CD14-positive monocyte (primary cell): Measurements from ENCODE around the gene CHCHD6. TPM values are rescaled to one million over a fixed set of nuclear protein-coding genes. Genes with fewer than 3 reads are reported as not detected.

Source experiments
- DNase-seq, 3 donors: peaks; one replicate each; pipeline ENCODE4 v3.0.0-alpha.2; 2011 to 2022
- H2AFZ ChIP-seq: 2 replicates; pipeline ENCODE4 v1.6.0; 2012; ENCODE audit warnings: mild to moderate bottlenecking, low read depth, low read length, inconsistent platforms; ENCODE audit not compliant: insufficient read depth, poor library complexity, severe bottlenecking
- H3K27ac ChIP-seq, 2 donors: 1 replicate in 1 of 2; 2 replicates in 1 of 2; pipeline ENCODE4 v1.5.1; 2012 to 2013; ENCODE audit warnings: low read length in 2 of 2, control low read depth in 1 of 2, inconsistent platforms in 1 of 2, low read depth in 1 of 2, mild to moderate bottlenecking in 1 of 2
- H3K27me3 ChIP-seq, 2 donors: one replicate each; pipeline versions ENCODE4 v1.6.0 to v1.6.1; 2011 to 2013; ENCODE audit warnings: low read length in 2 of 2; ENCODE audit not compliant: control insufficient read depth in 2 of 2, insufficient read depth in 2 of 2
- H3K36me3 ChIP-seq, 2 donors: replicated peaks in 1 of 2; 1 replicate in 1 of 2; 2 replicates in 1 of 2; pipeline versions ENCODE4 v1.5.1 to v1.6.1; 2012 to 2013; ENCODE audit warnings: low read length in 2 of 2, control low read depth in 1 of 2, inconsistent platforms in 1 of 2, mild to moderate bottlenecking in 1 of 2; ENCODE audit not compliant: insufficient read depth in 2 of 2, control insufficient read depth in 1 of 2
- H3K4me1 ChIP-seq, 2 donors: 1 replicate in 1 of 2; 2 replicates in 1 of 2; pipeline versions ENCODE4 v1.5.1 to v1.6.1; 2012 to 2013; ENCODE audit warnings: low read length in 2 of 2, control low read depth in 1 of 2, inconsistent platforms in 1 of 2, mild to moderate bottlenecking in 1 of 2, moderate library complexity in 1 of 2; ENCODE audit not compliant: insufficient read depth in 2 of 2, control insufficient read depth in 1 of 2
- H3K4me2 ChIP-seq: replicated peaks from 2 replicates; pipeline ENCODE3; 2012; ENCODE audit warnings: low read length, moderate library complexity, mild to moderate bottlenecking; ENCODE audit not compliant: poor library complexity, severe bottlenecking; ENCODE audit errors: extremely low read depth
- H3K4me3 ChIP-seq, 3 experiments: fragments of 200-600 bp in 1 of 3; sonication (generic) in 1 of 3; replicated peaks in 1 of 3; 1 replicate in 2 of 3; 2 replicates in 1 of 3; pipeline ENCODE4 v1.5.1; 2011 to 2013; ENCODE audit warnings: low read length in 3 of 3, mild to moderate bottlenecking in 3 of 3, control low read depth in 2 of 3, low read depth in 2 of 3, inconsistent platforms in 1 of 3, moderate library complexity in 1 of 3
- H3K79me2 ChIP-seq: 2 replicates; pipeline ENCODE4 v1.6.0; 2012; ENCODE audit warnings: mild to moderate bottlenecking, control low read depth, inconsistent platforms, low read length, moderate library complexity; ENCODE audit not compliant: insufficient read depth
- H3K9ac ChIP-seq: 2 replicates; pipeline ENCODE4 v1.6.0; 2017; ENCODE audit warnings: low read length, mild to moderate bottlenecking; ENCODE audit not compliant: insufficient read depth, poor library complexity, severe bottlenecking
- H3K9me3 ChIP-seq, 2 donors: replicated peaks in 1 of 2; 1 replicate in 1 of 2; 2 replicates in 1 of 2; pipeline versions ENCODE4 v1.5.1 to v1.6.1; 2012 to 2013; ENCODE audit warnings: low read length in 2 of 2, control low read depth in 1 of 2; ENCODE audit not compliant: control insufficient read depth in 1 of 2, insufficient read depth in 1 of 2
- H4K20me1 ChIP-seq: 2 replicates; pipeline ENCODE4 v1.6.0; 2012; ENCODE audit warnings: mild to moderate bottlenecking, low read length, control low read depth, moderate library complexity; ENCODE audit not compliant: insufficient read depth
- H3K27ac Mint-ChIP-seq, 7 donors: one replicate each; pipeline ENCODE4 v1.8.0; 2020; ENCODE audit warnings: mild to moderate bottlenecking in 7 of 7, mixed read lengths in 7 of 7, moderate library complexity in 6 of 7, inconsistent platforms in 2 of 7
- H3K27me3 Mint-ChIP-seq, 3 donors: one replicate each; pipeline ENCODE4 v1.8.0; 2021 to 2022; ENCODE audit warnings: low read depth in 3 of 3, mild to moderate bottlenecking in 3 of 3, mixed read lengths in 3 of 3, moderate library complexity in 3 of 3, inconsistent platforms in 1 of 3
- H3K36me3 Mint-ChIP-seq, 2 donors: one replicate each; pipeline ENCODE4 v1.8.0; 2020; ENCODE audit warnings: mixed read lengths in 2 of 2, inconsistent platforms in 1 of 2, mild to moderate bottlenecking in 1 of 2
- H3K4me1 Mint-ChIP-seq: one replicate; pipeline ENCODE4 v1.8.0; 2020; ENCODE audit warnings: mild to moderate bottlenecking, mixed read lengths
- H3K4me3 Mint-ChIP-seq, 2 donors: one replicate each; pipeline ENCODE4 v1.8.0; 2020; ENCODE audit warnings: mild to moderate bottlenecking in 2 of 2, mixed read lengths in 2 of 2, moderate library complexity in 1 of 2
- H3K9me3 Mint-ChIP-seq, 7 donors: one replicate each; pipeline ENCODE4 v1.8.0; 2020 to 2022; ENCODE audit warnings: mixed read lengths in 7 of 7, mild to moderate bottlenecking in 6 of 7, moderate library complexity in 6 of 7, inconsistent platforms in 2 of 7
- WGBS: methylation state at CpG from one replicate; pipeline ENCODE4 v1.1.5; 2013; ENCODE audit warnings: missing lambda C conversion rate; ENCODE audit not compliant: insufficient coverage; 5-methylcytosine and 5-hydroxymethylcytosine counted together
- intact Hi-C, 2 donors: fragments of 100-400 bp; cut with micrococcal nuclease; formaldehyde crosslinking; loops; one replicate each; pipeline versions ENCODE4 v1.15.0 to v1.15.1; 2023
- polyA plus RNA-seq, 3 donors: library from polyadenylated mRNA; depleted of rRNA in 1 of 3; unstranded in 2 of 3; stranded (reverse) in 1 of 3; fragments of 300-500 nt in 2 of 3; fragments of >200 nt in 1 of 3; fragmentation: Illumina TruSeq in 2 of 3; gene quantifications; 1 replicate in 2 of 3; 2 replicates in 1 of 3; pipeline ENCODE4 v1.2.3, GENCODE V29; 2012 to 2021
- TF ChIP-seq, protein P1 (sequence below): fragments of 200-600 bp; IDR thresholded peaks from one replicate; pipeline ENCODE4 v1.8.0; 2022; ENCODE audit warnings: antibody characterized with exemption, mild to moderate bottlenecking

Gene CHCHD6
- polyA plus RNA-seq, 3 donors = 1.1 to 1.8 (median 1.8) TPM

DNA sequence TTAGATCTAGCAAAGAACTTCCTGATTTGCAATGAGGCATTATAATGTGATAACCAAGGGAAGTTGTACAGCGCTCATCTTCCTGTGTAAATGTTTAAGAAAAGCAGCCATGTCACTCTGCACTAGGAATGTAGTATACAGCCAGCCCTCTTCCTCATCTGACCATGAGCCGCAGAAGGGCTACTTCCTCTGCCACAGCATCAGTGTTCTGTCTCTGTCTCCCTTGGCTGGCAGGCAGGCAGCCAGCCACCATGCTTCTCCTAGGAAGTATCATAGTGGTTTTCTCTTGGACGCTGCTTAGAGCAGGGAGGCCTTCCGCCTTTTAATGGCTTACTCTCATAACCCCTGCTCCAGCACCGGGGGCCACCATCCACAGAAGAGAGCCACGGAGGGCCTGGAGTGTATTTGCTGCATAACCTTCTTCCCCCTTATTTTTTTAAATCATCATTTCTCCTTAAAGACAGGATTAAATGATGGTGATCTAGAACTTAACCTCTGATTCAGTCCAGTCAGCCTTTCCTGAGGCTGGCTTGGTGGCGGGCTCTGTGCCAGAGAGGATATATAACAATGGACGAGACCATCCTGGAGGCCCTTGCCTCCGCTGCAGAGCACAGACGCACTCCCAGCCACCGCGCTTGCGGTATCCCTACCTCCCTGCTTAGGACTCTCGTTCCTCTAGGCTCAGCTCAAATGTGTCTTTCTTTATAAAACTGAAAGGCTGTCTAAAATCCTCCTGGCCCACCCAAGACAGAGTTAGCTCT is 221.6 kb downstream of the CHCHD6 start:
- TF ChIP-seq, protein P1, sequence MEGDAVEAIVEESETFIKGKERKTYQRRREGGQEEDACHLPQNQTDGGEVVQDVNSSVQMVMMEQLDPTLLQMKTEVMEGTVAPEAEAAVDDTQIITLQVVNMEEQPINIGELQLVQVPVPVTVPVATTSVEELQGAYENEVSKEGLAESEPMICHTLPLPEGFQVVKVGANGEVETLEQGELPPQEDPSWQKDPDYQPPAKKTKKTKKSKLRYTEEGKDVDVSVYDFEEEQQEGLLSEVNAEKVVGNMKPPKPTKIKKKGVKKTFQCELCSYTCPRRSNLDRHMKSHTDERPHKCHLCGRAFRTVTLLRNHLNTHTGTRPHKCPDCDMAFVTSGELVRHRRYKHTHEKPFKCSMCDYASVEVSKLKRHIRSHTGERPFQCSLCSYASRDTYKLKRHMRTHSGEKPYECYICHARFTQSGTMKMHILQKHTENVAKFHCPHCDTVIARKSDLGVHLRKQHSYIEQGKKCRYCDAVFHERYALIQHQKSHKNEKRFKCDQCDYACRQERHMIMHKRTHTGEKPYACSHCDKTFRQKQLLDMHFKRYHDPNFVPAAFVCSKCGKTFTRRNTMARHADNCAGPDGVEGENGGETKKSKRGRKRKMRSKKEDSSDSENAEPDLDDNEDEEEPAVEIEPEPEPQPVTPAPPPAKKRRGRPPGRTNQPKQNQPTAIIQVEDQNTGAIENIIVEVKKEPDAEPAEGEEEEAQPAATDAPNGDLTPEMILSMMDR = no peak
- Histone ChIP-seq H3K79me2 (no peaks in the 10 kb centered on the region), H3K36me3 (no peaks in the 10 kb centered on the region), H3K9me3 (peaks cover under 1 to 25% of the 10 kb centered on the region in 2 donors), H3K4me3 (no peak overlapping the region), H3K4me1 (peaks cover 18 to 19% of the 10 kb centered on the region in 2 donors), H3K4me2 (no peak overlapping the region), H3K27ac (peak overlapping the region; percentile 52 to 61), H3K9ac (no peak overlapping the region), H2AFZ (no peak overlapping the region), H4K20me1 (no peaks in the 10 kb centered on the region), H3K27me3 (peaks cover 76 to 91% of the 10 kb centered on the region in 2 donors)
- peak; percentile 86 to 90 (median 87) for DNase-seq
- intact Hi-C loops = no loop called here
- Mint-ChIP-seq H3K27me3 (peaks cover 84 to 97% (median 96%) of the 10 kb centered on the region in 3 donors), H3K36me3 (peaks cover 20 to 22% of the 10 kb centered on the region in 2 donors), H3K4me3 (peak overlapping the region; percentile 27 to 59), H3K9me3 (peaks cover 0 to 17% (median 4%) of the 10 kb centered on the region in 7 donors), H3K4me1 (peaks cover 19% of the 10 kb centered on the region), H3K27ac (peak overlapping the region in 6 of 7 donors; percentile 72 to 89 (median 86))
- WGBS = 94% methylated on average over 8 of the region's 14 CpGs

DNA sequence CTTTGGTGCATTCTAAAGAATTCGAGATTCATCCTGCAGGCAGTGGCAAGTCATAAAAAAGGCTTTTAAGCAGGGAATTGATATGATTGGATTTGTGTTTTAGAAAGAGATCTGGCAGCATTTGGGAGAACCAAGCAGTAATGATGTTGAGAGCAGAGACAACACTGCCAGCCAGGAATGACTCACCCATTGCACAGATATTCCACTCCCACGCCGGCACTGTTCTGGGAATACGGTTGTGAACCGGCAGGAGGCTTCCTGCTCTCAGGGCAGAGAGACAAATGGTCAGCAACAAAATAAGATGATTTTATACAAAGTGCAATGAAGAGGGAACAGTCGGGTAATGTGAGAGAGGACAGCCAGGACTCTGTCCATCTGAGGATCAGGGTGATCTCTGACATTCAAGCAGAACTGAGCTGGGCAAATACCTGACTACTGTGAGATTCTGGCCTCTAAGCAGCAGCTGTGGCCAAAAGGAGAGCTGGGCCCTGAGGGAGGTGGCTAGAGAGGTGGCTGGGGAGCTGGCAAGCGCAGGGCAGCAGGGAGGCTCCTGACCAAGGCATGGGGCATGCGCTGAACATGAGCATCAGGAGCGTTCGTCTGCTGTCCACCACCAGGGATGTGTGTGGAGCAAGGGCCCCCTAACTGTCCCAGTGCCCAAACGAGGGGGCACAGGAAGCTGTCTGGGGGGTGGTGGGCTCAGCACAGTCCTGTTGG is 222.8 kb downstream of the CHCHD6 start:
- Histone ChIP-seq H3K4me3 (no peak overlapping the region), H3K27me3 (peaks cover 74 to 91% of the 10 kb centered on the region in 2 donors), H3K79me2 (no peaks in the 10 kb centered on the region), H3K4me2 (no peak overlapping the region), H3K9ac (no peak overlapping the region), H4K20me1 (no peaks in the 10 kb centered on the region), H3K27ac (no peak overlapping the region), H2AFZ (no peak overlapping the region), H3K4me1 (peaks cover 18 to 19% of the 10 kb centered on the region in 2 donors), H3K36me3 (no peaks in the 10 kb centered on the region), H3K9me3 (peaks cover 0 to 15% of the 10 kb centered on the region in 2 donors)
- intact Hi-C loops = no loop called here
- DNase-seq = no peak
- WGBS = 96% methylated on average over 10 of the region's 11 CpGs
- H3K36me3 Mint-ChIP-seq = peaks cover 20 to 22% of the 10 kb centered on the region in 2 donors
- H3K4me3 Mint-ChIP-seq = peak overlapping the region in 1 of 2 donors; percentile 72
- peaks cover 19% of the 10 kb centered on the region for H3K4me1 Mint-ChIP-seq
- TF ChIP-seq, protein P1 = no peak
- H3K27me3 Mint-ChIP-seq = peaks cover 80 to 97% (median 96%) of the 10 kb centered on the region in 3 donors
- peak overlapping the region in 1 of 7 donors; percentile 73 for H3K27ac Mint-ChIP-seq
- peaks cover 0 to 12% (median 3%) of the 10 kb centered on the region in 7 donors for H3K9me3 Mint-ChIP-seq
